Heart left ventricle (tissue), 16 donors: Measurements from ENCODE around the gene KRTAP5-8. TPM values are rescaled to one million over a fixed set of nuclear protein-coding genes. Genes with fewer than 3 reads are reported as not detected.

Experiments
- ATAC-seq, 4 donors: fragments of 200-7000 bp; cut with Tn5 transposase; one replicate each; pipeline ENCODE4 v1.9.1; 2020 to 2022; ENCODE audit warnings: moderate library complexity in 4 of 4, mild to moderate bottlenecking in 3 of 4, moderate number of reproducible peaks in 1 of 4
- DNase-seq, 5 donors: peaks; one replicate each; pipeline ENCODE4 v3.0.0-alpha.2; 2020
- H3K27ac ChIP-seq, 12 donors: fragments of 200-600 bp; sonication (generic) in 4 of 12; one replicate each; pipeline versions ENCODE4 v1.5.0 to v1.8.0; 2016 to 2022; ENCODE audit warnings: mild to moderate bottlenecking in 2 of 12
- H3K27me3 ChIP-seq, 9 donors: fragments of 200-600 bp; sonication (generic) in 2 of 9; one replicate each; pipeline versions ENCODE4 v1.5.1 to v1.8.0; 2016 to 2022; ENCODE audit warnings: mild to moderate bottlenecking in 3 of 9
- H3K36me3 ChIP-seq, 9 donors: fragments of 200-600 bp; sonication (generic) in 2 of 9; one replicate each; pipeline versions ENCODE4 v1.5.0 to v1.8.0; 2018 to 2022; ENCODE audit warnings: mild to moderate bottlenecking in 2 of 9
- H3K4me1 ChIP-seq, 12 donors: fragments of 200-600 bp; sonication (generic) in 4 of 12; one replicate each; pipeline versions ENCODE4 v1.5.0 to v1.8.0; 2016 to 2022; ENCODE audit warnings: mild to moderate bottlenecking in 3 of 12
- H3K4me3 ChIP-seq, 12 donors: fragments of 200-600 bp; sonication (generic) in 4 of 12; one replicate each; pipeline versions ENCODE4 v1.5.0 to v1.8.0; 2017 to 2022; ENCODE audit warnings: mild to moderate bottlenecking in 9 of 12, moderate library complexity in 4 of 12
- H3K9me3 ChIP-seq, 12 donors: fragments of 200-600 bp; sonication (generic) in 4 of 12; one replicate each; pipeline versions ENCODE4 v1.5.0 to v1.8.0; 2016 to 2022; ENCODE audit warnings: mild to moderate bottlenecking in 1 of 12
- POLR2A ChIP-seq, 2 donors: fragments of 450-650 bp; IDR thresholded peaks; one replicate each; pipeline ENCODE4 v1.6.1; 2017; ENCODE audit warnings: antibody characterized with exemption in 2 of 2, mild to moderate bottlenecking in 2 of 2, moderate library complexity in 2 of 2
- WGBS, 4 donors: extraction: QIAGEN DNeasy Blood & Tissue Kit in 2 of 4; methylation state at CpG; one replicate each; pipeline versions ENCODE4 v1.1.5 to v1.1.7; 2013 to 2018; 5-methylcytosine and 5-hydroxymethylcytosine counted together
- intact Hi-C, 10 donors: fragments of 100-400 bp; cut with DNase I; formaldehyde crosslinking; loops; one replicate each; pipeline versions ENCODE4 v1.11.1 to v1.14.2; 2022
- polyA plus RNA-seq, 2 donors: library from polyadenylated mRNA; stranded (reverse); fragments of 200-250 nt; gene quantifications; one replicate each; pipeline ENCODE4 v1.2.3, GENCODE V29; 2013
- total RNA-seq, 9 donors: library from RNA; depleted of rRNA in 2 of 9; stranded (reverse); fragments of >200 nt in 2 of 9; fragmentation: NEBNext Ultra II Directional in 3 of 9; extraction: Animal tissue kit (Norgen Biotek cat#: 25700) in 3 of 9; gene quantifications; one replicate each; pipeline versions ENCODE4 v1.1.0 to v1.2.4, GENCODE V29; 2016 to 2023
- TF ChIP-seq, protein P1 (sequence below), 12 donors: fragments of 200-600 bp; sonication (generic) in 4 of 12; IDR thresholded peaks; one replicate each; pipeline versions ENCODE4 v1.5.0 to v1.8.0; 2018 to 2022; ENCODE audit warnings: antibody characterized with exemption in 12 of 12, mild to moderate bottlenecking in 5 of 12
- donor health status: ischemic (EF 13 %, LVEDD 7.1; RV severe dilation, severe dysfunction).
- donor health status: healthy with polysubstance abuse.
- donor health status: DM: no; HTN: yes; CAD: no.
- donor health status: DM: no; HTN: no; CAD: no.
- donor health status: ischemic (EF 25% LVEDD 6.9; RV normal size, moderate dysfunction).
- donor health status: ischemic (EF 25% LVEDD 5.7; RV mildly dilated, moderate dysfunction).
- donor health status: healthy.
- donor health status: DM: yes; HTN: yes; CAD: no.
- donor health status: ischemic (EF 35%, LVEDD 5.7; RV mildly dilated, moderate dysfunction).
- donor health status: nonischemic (EF 11% LVEDD 7.7; RV severe dilation, severe dysfunction).
- donor health status: DM: yes; HTN: yes; CAD: no.
- donor health status: PGD.
- donor health status: ischemic (EF 29% LVEDD 5.4; RV normal size, mild dysfunction).
- donor health status: nonischemic (EF 23%, LVEDD 6.1; RV moderate dilation, normal function).

Gene KRTAP5-8
- total and polyA plus RNA-seq, 11 donors: 0.19 TPM; not detected in 10

DNA sequence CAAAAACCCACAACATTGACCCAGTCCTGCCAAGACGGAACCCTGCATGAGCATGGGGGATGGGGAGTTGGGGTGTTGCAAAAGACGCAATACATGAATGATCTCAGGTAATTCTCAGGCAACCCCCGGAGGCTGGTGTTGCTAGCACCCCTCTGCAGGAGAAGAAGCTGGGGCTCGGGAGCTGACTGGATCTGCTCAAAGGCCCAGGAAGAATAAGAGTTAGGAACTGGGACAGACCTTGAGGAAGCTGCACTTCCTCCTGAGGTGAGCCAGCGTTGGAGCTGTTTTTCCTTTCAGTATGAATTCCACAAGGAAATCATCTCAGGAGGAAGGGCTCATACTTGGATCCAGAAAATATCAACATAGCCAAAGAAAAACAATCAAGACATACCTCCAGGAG is 10.3 kb downstream of the KRTAP5-8 start, which contains the start of gene KRTAP5-9:
KRTAP5-9 (plus strand) TSS at position 301 of the 400 bp plus-strand sequence. CDS start 238 bp downstream, outside the sequence.
- peak in 1 of 4 donors; percentile 13 for ATAC-seq
- H3K4me1 ChIP-seq: peaks cover 0 to 9% (median 0%) of the 10 kb centered on the region in 12 donors

DNA sequence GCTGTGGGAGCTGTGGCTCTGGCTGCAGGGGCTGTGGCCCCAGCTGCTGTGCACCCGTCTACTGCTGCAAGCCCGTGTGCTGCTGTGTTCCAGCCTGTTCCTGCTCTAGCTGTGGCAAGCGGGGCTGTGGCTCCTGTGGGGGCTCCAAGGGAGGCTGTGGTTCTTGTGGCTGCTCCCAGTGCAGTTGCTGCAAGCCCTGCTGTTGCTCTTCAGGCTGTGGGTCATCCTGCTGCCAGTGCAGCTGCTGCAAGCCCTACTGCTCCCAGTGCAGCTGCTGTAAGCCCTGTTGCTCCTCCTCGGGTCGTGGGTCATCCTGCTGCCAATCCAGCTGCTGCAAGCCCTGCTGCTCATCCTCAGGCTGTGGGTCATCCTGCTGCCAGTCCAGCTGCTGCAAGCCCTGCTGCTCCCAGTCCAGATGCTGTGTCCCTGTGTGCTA is 10.9 kb downstream of the KRTAP5-8 start:
- 7 to 40% (median 29%) methylated on average over 1 to 5 of the region's 5 CpGs for WGBS, 4 donors
- peaks cover 0 to 9% (median 0%) of the 10 kb centered on the region in 12 donors for H3K4me1 ChIP-seq
- ATAC-seq: no peak

More for the DNA sequence above, 10.3 kb downstream of the KRTAP5-8 start, which contains the start of gene KRTAP5-9:
- Histone ChIP-seq H3K9me3 (no peaks in the 10 kb centered on the region), H3K27ac (no peak within 1 kb of the TSS), H3K36me3 (no peaks in the 10 kb centered on the region), H3K4me3 (no peak within 1 kb of the TSS), H3K27me3 (peaks cover 0 to 11% (median 0%) of the 10 kb centered on the region in 9 donors)
- TF ChIP-seq, protein P1, sequence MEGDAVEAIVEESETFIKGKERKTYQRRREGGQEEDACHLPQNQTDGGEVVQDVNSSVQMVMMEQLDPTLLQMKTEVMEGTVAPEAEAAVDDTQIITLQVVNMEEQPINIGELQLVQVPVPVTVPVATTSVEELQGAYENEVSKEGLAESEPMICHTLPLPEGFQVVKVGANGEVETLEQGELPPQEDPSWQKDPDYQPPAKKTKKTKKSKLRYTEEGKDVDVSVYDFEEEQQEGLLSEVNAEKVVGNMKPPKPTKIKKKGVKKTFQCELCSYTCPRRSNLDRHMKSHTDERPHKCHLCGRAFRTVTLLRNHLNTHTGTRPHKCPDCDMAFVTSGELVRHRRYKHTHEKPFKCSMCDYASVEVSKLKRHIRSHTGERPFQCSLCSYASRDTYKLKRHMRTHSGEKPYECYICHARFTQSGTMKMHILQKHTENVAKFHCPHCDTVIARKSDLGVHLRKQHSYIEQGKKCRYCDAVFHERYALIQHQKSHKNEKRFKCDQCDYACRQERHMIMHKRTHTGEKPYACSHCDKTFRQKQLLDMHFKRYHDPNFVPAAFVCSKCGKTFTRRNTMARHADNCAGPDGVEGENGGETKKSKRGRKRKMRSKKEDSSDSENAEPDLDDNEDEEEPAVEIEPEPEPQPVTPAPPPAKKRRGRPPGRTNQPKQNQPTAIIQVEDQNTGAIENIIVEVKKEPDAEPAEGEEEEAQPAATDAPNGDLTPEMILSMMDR (IDR thresholded peaks at IDR 0.05): no peak
- TF ChIP-seq POLR2A (IDR thresholded peaks at IDR 0.05): no peak
- DNase-seq: no peak
- intact Hi-C loops: no loop called here
- WGBS, 4 donors: 50 to 67% (median 63%) methylated on average over 5 of the region's 5 CpGs

DNA sequence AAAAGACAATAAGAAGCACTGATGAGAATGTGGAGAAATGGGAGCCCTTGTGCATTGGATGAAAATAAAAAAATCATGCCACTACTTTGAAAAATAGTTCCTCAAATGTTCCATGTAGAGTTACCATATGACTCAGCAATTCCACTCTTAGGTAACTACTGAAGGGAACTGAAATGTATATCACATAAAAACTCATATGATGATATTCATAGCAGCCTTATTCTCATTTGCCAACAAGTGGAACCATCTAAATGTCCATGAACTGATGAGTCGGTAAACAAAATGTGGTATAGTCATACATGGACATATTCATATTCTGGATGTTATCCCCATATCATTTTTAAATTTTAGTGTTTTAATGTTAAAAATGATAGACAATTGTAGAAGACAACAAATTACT is 13.9 kb downstream of the KRTAP5-8 start:
- Histone ChIP-seq H3K4me1 (peaks cover 0 to 9% (median 0%) of the 10 kb centered on the region in 12 donors), H3K36me3 (no peaks in the 10 kb centered on the region), H3K4me3 (no peak overlapping the region), H3K27ac (no peak overlapping the region), H3K9me3 (no peaks in the 10 kb centered on the region), H3K27me3 (peaks cover 0 to 11% (median 0%) of the 10 kb centered on the region in 9 donors)
- TF ChIP-seq, protein P1 (IDR thresholded peaks at IDR 0.05): no peak
- no peak for TF ChIP-seq POLR2A (IDR thresholded peaks at IDR 0.05)
- intact Hi-C loops: no loop called here
- ATAC-seq (no peak), DNase-seq (no peak)
- 94 to 97% (median 95%) methylated on average over 1 of the region's 1 CpG for WGBS, 4 donors

More for the DNA sequence above, 10.9 kb downstream of the KRTAP5-8 start:
- TF ChIP-seq, protein P1 (IDR thresholded peaks at IDR 0.05): no peak
- TF ChIP-seq POLR2A (IDR thresholded peaks at IDR 0.05): no peak
- intact Hi-C loops: no loop called here
- H3K27ac ChIP-seq: no peak overlapping the region
- no peaks in the 10 kb centered on the region for H3K9me3 ChIP-seq
- H3K27me3 ChIP-seq: peaks cover 0 to 11% (median 0%) of the 10 kb centered on the region in 9 donors
- no peaks in the 10 kb centered on the region for H3K36me3 ChIP-seq
- H3K4me3 ChIP-seq: no peak overlapping the region
- DNase-seq: no peak

DNA sequence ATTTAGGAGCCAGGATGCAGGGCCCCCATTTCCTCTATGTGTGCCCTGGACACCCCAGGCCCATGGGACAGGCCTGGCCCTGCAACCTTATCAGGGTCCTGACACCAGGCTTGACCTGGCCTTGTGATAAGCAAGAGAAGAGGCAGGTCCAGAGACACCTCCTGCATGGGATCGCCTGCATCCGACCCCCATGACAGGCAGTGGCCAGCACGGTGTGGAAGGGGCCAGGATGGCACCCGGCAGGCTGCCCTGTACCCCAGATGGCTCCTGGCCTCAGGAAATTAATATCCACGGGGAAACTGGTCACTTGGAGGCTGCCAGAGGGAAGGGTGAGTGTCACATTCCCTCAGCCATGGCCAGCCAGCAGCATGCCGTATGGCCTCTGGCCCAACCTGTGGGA is 17.2 kb downstream of the KRTAP5-8 start:
- ATAC-seq (no peak), DNase-seq (no peak)
- peaks cover 0 to under 1% (median 0%) of the 10 kb centered on the region in 12 donors for H3K4me1 ChIP-seq
- no peak overlapping the region for H3K4me3 ChIP-seq
- H3K27ac ChIP-seq: no peak overlapping the region
- no peaks in the 10 kb centered on the region for H3K27me3 ChIP-seq
- H3K9me3 ChIP-seq: peaks cover 0 to 2% (median 0%) of the 10 kb centered on the region in 12 donors
- WGBS, 4 donors: 69 to 90% (median 79%) methylated on average over 3 to 6 of the region's 6 CpGs
- H3K36me3 ChIP-seq: no peaks in the 10 kb centered on the region
- TF ChIP-seq, protein P1 (IDR thresholded peaks at IDR 0.05): no peak
- TF ChIP-seq POLR2A (IDR thresholded peaks at IDR 0.05): no peak
- intact Hi-C loops: no loop called here
